Breast epithelium (tissue), 3 donors: Measurements from ENCODE around the gene NR3C2.

ENCODE experiments used
- CTCF ChIP-seq, 3 donors: fragments of 450-650 bp; IDR thresholded peaks; one replicate each; pipeline ENCODE4 v1.5.1; 2016 to 2017; ENCODE audit warnings: antibody characterized with exemption in 3 of 3, mild to moderate bottlenecking in 3 of 3, moderate library complexity in 3 of 3
- POLR2A ChIP-seq: fragments of 450-650 bp; IDR thresholded peaks from one replicate; pipeline ENCODE4 v1.6.1; 2016; ENCODE audit warnings: antibody characterized with exemption, mild to moderate bottlenecking, moderate library complexity
- POLR2AphosphoS5 ChIP-seq, 3 donors: sonication (generic); formaldehyde crosslinking; IDR thresholded peaks; one replicate each; pipeline ENCODE4 v1.6.1; 2017; ENCODE audit warnings: antibody characterized with exemption in 3 of 3

- TF ChIP-seq CTCF (IDR thresholded peaks at IDR 0.05) (no peak), POLR2AphosphoS5 (IDR thresholded peaks at IDR 0.05) (no peak), POLR2A (no peak)
Measured at GRCh38 chr4:148081745-148082144, 360.5 kb downstream of the NR3C2 start.
